ENCODE data around the gene TMX4. TPM values are rescaled to one million over a fixed set of nuclear protein-coding genes. Genes with fewer than 3 reads are reported as not detected.

TMX4 gene
- total RNA-seq (2021; fragmentation: NEBNext Ultra II Directional; extraction: Animal tissue kit (Norgen Biotek cat#: 25700)) = 7.8 and 11.1 TPM in 2 replicates
- polyA plus RNA-seq (2011; rRNA removed) = 1.8 and 2.1 TPM in 2 replicates
- 2.6 TPM for polyA plus RNA-seq (2011; cell fraction: cytosol; rRNA removed)
- polyA plus RNA-seq (2011; cell fraction: nucleus; rRNA removed) = 1.7 TPM
- 2.8 to 4.9 TPM (median 3.9 TPM) in 4 replicates for polyA plus RNA-seq (2012, experiment 1 of 2)
- polyA plus RNA-seq (2012, experiment 2 of 2) = 0.91 TPM
- 6.1 TPM for polyA plus RNA-seq (2013, experiment 1 of 2)
- polyA plus RNA-seq (2013, experiment 2 of 2) = 7.1 TPM
- 5.9 and 7.3 TPM in 2 replicates for polyA minus RNA-seq (2011; rRNA and poly(A)+ RNA removed)
- 3.2 TPM for polyA minus RNA-seq (2011; cell fraction: cytosol; rRNA and poly(A)+ RNA removed)
- 4.2 TPM for polyA minus RNA-seq (2011; cell fraction: nucleus; rRNA and poly(A)+ RNA removed)
- long read RNA-seq, experiment 1, partial matches to known transcripts = 0 of 9 reads
- long read RNA-seq, experiment 1, other reads (novel, unspliced or antisense) = 9 of 9 reads
- long read RNA-seq, experiment 2, partial matches to known transcripts = 1 of 2 reads
- long read RNA-seq, experiment 2, other reads (novel, unspliced or antisense) = 1 of 2 reads

- no peaks in the 10 kb centered on the region for H3K79me2 ChIP-seq (ENCODE audit: control insufficient read depth in 1 of 2, insufficient read depth in 2 of 2, low read length in 2 of 2)
- H4K91ac ChIP-seq (replicated peaks; ENCODE audit: insufficient read length, low read length) = no peak within 1 kb of the TSS
- DNase-seq (ENCODE audit: low read depth in 1 of 2, low spot score in 2 of 2) = peak; percentile 77 to 95
- H4K5ac ChIP-seq (ENCODE audit: insufficient read length, low read depth, low read length) = no peak within 1 kb of the TSS
- peak within 1 kb of the TSS; percentile 70; the same call in 1 of the 2 replicates for H3K27ac ChIP-seq (ENCODE audit: low read depth, low read length)
- H2AFZ ChIP-seq (ENCODE audit: low read length) = peak within 1 kb of the TSS; percentile 93
- WGBS, 2 experiments (ENCODE audit: extremely low coverage in 1 of 2, insufficient coverage in 1 of 2, insufficient read length in 1 of 2, insufficient replicate concordance in 2 of 2, low coverage in 1 of 2, low lambda C conversion rate in 2 of 2, missing lambda C conversion rate in 1 of 2) = 2% methylated on average over 40 of the region's 83 CpGs; no CpG with 5 or more reads in 1 of the 2 experiments
- H3K4ac ChIP-seq (replicated peaks; ENCODE audit: insufficient read length, low read depth, low read length) = no peak within 1 kb of the TSS
- H3K27me3 ChIP-seq (replicated peaks in 1 of 4; ENCODE audit: control insufficient read depth in 3 of 4, extremely low read depth in 1 of 4, insufficient read depth in 3 of 4, low read length in 3 of 4) = no peaks in the 10 kb centered on the region
- H3K9ac ChIP-seq (replicated peaks in 1 of 4; ENCODE audit: extremely low read depth in 1 of 4, low read depth in 3 of 4, low read length in 3 of 4) = peak within 1 kb of the TSS; percentile 76 to 88 (median 84); a peak in 6 of 7 replicates
- FAIRE-seq = no peak
- H2BK120ac ChIP-seq (replicated peaks; ENCODE audit: low read depth, low read length) = no peak within 1 kb of the TSS
- no peak within 1 kb of the TSS for H3K14ac ChIP-seq (ENCODE audit: insufficient read length)
- H2BK12ac ChIP-seq (ENCODE audit: low read depth, low read length) = no peak within 1 kb of the TSS
- H3K36me3 ChIP-seq (ENCODE audit: control insufficient read depth in 2 of 4, insufficient read depth in 4 of 4, low read length in 3 of 4) = no peaks in the 10 kb centered on the region
- H3K56ac ChIP-seq (replicated peaks; ENCODE audit: insufficient read length, low read depth, low read length) = no peak within 1 kb of the TSS
- peaks cover 3% of the 10 kb centered on the region; the same call in 1 of the 2 replicates for H3K23me2 ChIP-seq (ENCODE audit: low read depth, low read length)
- H4K8ac ChIP-seq (ENCODE audit: extremely low read depth, insufficient read depth, low read length) = peak within 1 kb of the TSS; percentile 75
- H3K9me3 ChIP-seq (ENCODE audit: insufficient read depth in 2 of 2, low read depth in 1 of 2, low read length in 1 of 2) = no peaks in the 10 kb centered on the region
- ChIA-PET POLR2A (ENCODE audit: partially characterized antibody) (interaction anchor here (0.7 to 1.0 kb wide), 3 partner anchors 12 to 35 kb away, joined by 3 read pairs; no protein-coding TSS in a partner anchor), CTCF (ENCODE audit: partially characterized antibody) (interaction anchor here (0.7 to 1.0 kb wide), 3 partner anchors 21 to 37 kb away, joined by 3 to 4 read pairs (median 4); no protein-coding TSS in a partner anchor)
- no peak within 1 kb of the TSS for H2BK5ac ChIP-seq (ENCODE audit: low read depth, low read length)
- H3K18ac ChIP-seq (ENCODE audit: extremely low read depth, low read length) = peak within 1 kb of the TSS; percentile 24; the same call in 1 of the 2 replicates
- no peaks in the 10 kb centered on the region for H4K20me1 ChIP-seq (replicated peaks in 1 of 2; ENCODE audit: control insufficient read depth in 1 of 2, insufficient read depth in 2 of 2, low read length in 2 of 2)
- no peak within 1 kb of the TSS for H2AK5ac ChIP-seq (ENCODE audit: low read depth, low read length)
- no peaks in the 10 kb centered on the region for H3K79me1 ChIP-seq (ENCODE audit: low read depth, low read length)
- no peak within 1 kb of the TSS for H2BK15ac ChIP-seq (ENCODE audit: low read length)
- H3K4me3 ChIP-seq (ENCODE audit: extremely low read depth in 1 of 4, insufficient read depth in 2 of 4, low read depth in 3 of 4, low read length in 4 of 4) = peak within 1 kb of the TSS; percentile 51 to 91 (median 79)
- H3K23ac ChIP-seq (ENCODE audit: insufficient read length) = no peak within 1 kb of the TSS
- no peak within 1 kb of the TSS for H2BK20ac ChIP-seq (ENCODE audit: low read length)
- H3K4me1 ChIP-seq (replicated peaks in 1 of 4; ENCODE audit: control insufficient read depth in 3 of 4, insufficient read depth in 4 of 4, low read length in 3 of 4) = 0 out of 7 replicates have a peak, but pooled peaks cover 0 to 5% (median 0%) of the 10 kb centered on the region in 4 experiments
- peak within 1 kb of the TSS; percentile 87 to 94 for H3K4me2 ChIP-seq (ENCODE audit: insufficient read depth in 1 of 2, low read depth in 2 of 2, low read length in 2 of 2)
- TF ChIP-seq BCL11A (IDR thresholded peaks at IDR 0.05; ENCODE audit: low read depth in 2 of 2, low read length in 2 of 2) (no peak), HDAC2 (IDR thresholded peaks at IDR 0.05; ENCODE audit: borderline replicate concordance in 1 of 2, low read depth in 2 of 2, low read length in 2 of 2) (peak in 1 of 2 experiments; percentile 28; a peak in 1 of 4 replicates), USF2 (IDR thresholded peaks at IDR 0.05; ENCODE audit: low read length) (no peak), CTCF (IDR thresholded peaks at IDR 0.05; ENCODE audit: control extremely low read depth in 1 of 3, insufficient read depth in 1 of 3, low read depth in 1 of 3, low read length in 3 of 3) (peak in 2 of 3 experiments; percentile 20 to 46; a peak in 2 of 4 replicates)
These were observed at the start of gene TMX4 for GRCh38 chr20:8019246-8019997. Gene TMX4, minus strand, starts transcription at chr20:8019761. Its CDS starts 148 bp downstream, at chr20:8019613.

Data from H1 (cell line).